Mammary epithelial cell (primary cell): ENCODE data around the gene NDST3.

Experiments
- EZH2 ChIP-seq: IDR thresholded peaks from 2 replicates; pipeline ENCODE4 v1.6.1; 2012; ENCODE audit warnings: low read length, inconsistent platforms, borderline replicate concordance
- TF ChIP-seq, protein P1 (sequence below), 2 donors: IDR thresholded peaks in 1 of 2; conservative IDR thresholded peaks in 1 of 2; 2 replicates each; pipeline ENCODE4 v1.5.1; 2011 to 2012; ENCODE audit warnings: inconsistent platforms in 2 of 2, low read length in 2 of 2, mild to moderate bottlenecking in 2 of 2, control low read depth in 1 of 2, low read depth in 1 of 2; ENCODE audit not compliant: insufficient read depth in 1 of 2; ENCODE audit errors: extremely low read depth in 1 of 2

DNA sequence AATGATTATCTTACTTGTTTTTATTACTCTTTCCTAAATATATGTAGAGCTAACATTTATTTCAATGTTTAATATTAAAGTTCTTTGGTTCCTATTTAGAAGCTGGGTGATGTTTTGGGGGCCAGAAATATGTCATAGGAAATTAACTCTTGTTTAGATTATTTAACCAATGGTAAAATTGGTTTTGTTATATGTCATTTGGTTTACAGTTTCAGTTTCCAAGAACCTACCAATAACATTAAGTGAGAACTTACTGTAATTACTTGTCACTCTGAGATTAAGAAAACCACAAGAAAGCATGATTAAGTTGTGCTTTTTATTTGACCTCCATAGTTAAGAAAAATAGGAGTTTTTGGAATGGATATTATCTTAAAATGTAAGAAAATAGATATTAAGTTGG is 121.2 kb downstream of the NDST3 start:
- TF ChIP-seq, protein P1, sequence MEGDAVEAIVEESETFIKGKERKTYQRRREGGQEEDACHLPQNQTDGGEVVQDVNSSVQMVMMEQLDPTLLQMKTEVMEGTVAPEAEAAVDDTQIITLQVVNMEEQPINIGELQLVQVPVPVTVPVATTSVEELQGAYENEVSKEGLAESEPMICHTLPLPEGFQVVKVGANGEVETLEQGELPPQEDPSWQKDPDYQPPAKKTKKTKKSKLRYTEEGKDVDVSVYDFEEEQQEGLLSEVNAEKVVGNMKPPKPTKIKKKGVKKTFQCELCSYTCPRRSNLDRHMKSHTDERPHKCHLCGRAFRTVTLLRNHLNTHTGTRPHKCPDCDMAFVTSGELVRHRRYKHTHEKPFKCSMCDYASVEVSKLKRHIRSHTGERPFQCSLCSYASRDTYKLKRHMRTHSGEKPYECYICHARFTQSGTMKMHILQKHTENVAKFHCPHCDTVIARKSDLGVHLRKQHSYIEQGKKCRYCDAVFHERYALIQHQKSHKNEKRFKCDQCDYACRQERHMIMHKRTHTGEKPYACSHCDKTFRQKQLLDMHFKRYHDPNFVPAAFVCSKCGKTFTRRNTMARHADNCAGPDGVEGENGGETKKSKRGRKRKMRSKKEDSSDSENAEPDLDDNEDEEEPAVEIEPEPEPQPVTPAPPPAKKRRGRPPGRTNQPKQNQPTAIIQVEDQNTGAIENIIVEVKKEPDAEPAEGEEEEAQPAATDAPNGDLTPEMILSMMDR (conservative IDR thresholded peaks at IDR 0.05 in 1 of 2, IDR thresholded peaks at IDR 0.05 in 1 of 2; ENCODE audit: extremely low read depth in 1 of 2, insufficient read depth in 1 of 2, low read depth in 1 of 2, low read length in 2 of 2), result no peak
- no peak for TF ChIP-seq EZH2
